Calu3 (cell line): Measurements from ENCODE around the gene NSDHL. TPM values are rescaled to one million over a fixed set of nuclear protein-coding genes. Genes with fewer than 3 reads are reported as not detected.
A peak's percentile ranks its signal among the peaks of the same experiment; 100 is the strongest.

Source experiments
- BruUV-seq: library from RNA; stranded (reverse); fragments of 400-500 nt; replicated peaks from 2 replicates; lab custom pipeline; 2021; lab: Mats Ljungman, UMichigan
- CTCF ChIA-PET: fragments of 300-600 bp; sonication (Branson Sonifier 250); formaldehyde crosslinking; loops from one replicate; lab custom pipeline; 2022; ENCODE audit warnings: antibody characterized with exemption; lab: Charles Lee
- DNase-seq: peaks from one replicate; pipeline ENCODE4 v3.0.0; 2022
- H3K27ac Mint-ChIP-seq: one replicate; pipeline ENCODE4 v1.8.0; 2022; ENCODE audit warnings: mixed read lengths; ENCODE audit not compliant: unreplicated experiment
- H3K27me3 Mint-ChIP-seq: one replicate; pipeline ENCODE4 v1.8.0; 2022; ENCODE audit warnings: mixed read lengths; ENCODE audit not compliant: unreplicated experiment
- H3K36me3 Mint-ChIP-seq: one replicate; pipeline ENCODE4 v1.8.0; 2022; ENCODE audit warnings: mild to moderate bottlenecking, moderate library complexity, mixed read lengths; ENCODE audit not compliant: insufficient read depth, unreplicated experiment
- H3K4me1 Mint-ChIP-seq: one replicate; pipeline ENCODE4 v1.8.0; 2022; ENCODE audit warnings: mild to moderate bottlenecking, low read depth, mixed read lengths; ENCODE audit not compliant: unreplicated experiment
- H3K4me3 Mint-ChIP-seq: one replicate; pipeline ENCODE4 v1.8.0; 2022; ENCODE audit warnings: mild to moderate bottlenecking, low read depth, moderate library complexity, mixed read lengths; ENCODE audit not compliant: unreplicated experiment
- H3K9me3 Mint-ChIP-seq: one replicate; pipeline ENCODE4 v1.8.0; 2022; ENCODE audit warnings: low read depth, mixed read lengths; ENCODE audit not compliant: unreplicated experiment
- CTCF ChIP-seq: fragments of 200-600 bp; IDR thresholded peaks from one replicate; pipeline ENCODE4 v1.8.0; 2022; ENCODE audit warnings: antibody characterized with exemption; ENCODE audit not compliant: unreplicated experiment
- intact Hi-C: fragments of 100-400 bp; cut with micrococcal nuclease; formaldehyde crosslinking; loops from one replicate; pipeline ENCODE4 v1.10.0; 2022; ENCODE audit not compliant: unreplicated experiment
- total RNA-seq: library from RNA; stranded (reverse); gene quantifications from 2 replicates; pipeline ENCODE4 v1.2.3, GENCODE V29; 2022

The NSDHL gene
- total RNA-seq, 1 experiment from 2014 or later: 38.1 TPM

GRCh38 chrX:152895121-152895520 lies 64.3 kb downstream of the NSDHL start:
- intact Hi-C loops: no loop called here
- Mint-ChIP-seq H3K27ac (peak overlapping the region; percentile 90), H3K9me3 (no peaks in the 10 kb centered on the region), H3K36me3 (peaks cover 12% of the 10 kb centered on the region), H3K4me1 (peaks cover 35% of the 10 kb centered on the region), H3K4me3 (no peak overlapping the region), H3K27me3 (peaks cover 16% of the 10 kb centered on the region)
- BruUV-seq: no TSS peak
- no peak for DNase-seq
- TF ChIP-seq CTCF: no peak
- CTCF ChIA-PET: no interaction called here

DNA sequence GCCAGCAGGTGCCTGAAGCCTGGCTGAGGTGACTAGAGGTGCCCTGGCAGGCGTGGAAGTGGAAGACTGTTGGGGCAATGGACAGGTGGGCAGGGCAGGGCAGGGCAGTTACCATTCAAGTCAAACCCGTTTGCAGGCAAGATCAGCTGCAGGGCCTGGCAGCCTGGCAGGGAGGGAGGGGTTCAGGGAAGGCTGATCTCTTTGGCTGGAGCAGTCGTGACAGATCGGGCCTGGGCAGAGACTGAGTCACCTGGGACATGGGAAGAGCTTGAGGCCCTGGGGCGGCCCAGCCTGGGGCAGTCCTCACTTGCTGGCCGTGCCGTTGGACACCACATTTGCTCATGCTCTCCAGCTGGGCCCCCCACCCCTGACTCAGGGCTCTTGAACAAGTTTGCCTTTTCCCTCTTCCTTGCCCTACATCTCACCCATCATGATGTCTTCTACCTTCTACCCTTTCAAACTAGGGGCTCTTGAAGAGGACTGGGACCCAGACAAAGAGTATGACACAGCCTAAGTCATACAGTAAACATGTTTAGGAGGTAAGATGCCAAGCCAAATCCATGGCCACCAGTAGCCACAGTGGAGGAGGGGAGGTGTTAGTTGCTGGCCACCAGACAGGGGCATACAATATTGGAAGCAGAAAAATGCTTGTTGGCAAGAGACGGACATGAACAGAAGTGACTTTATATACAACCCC lies 65.0 kb downstream of the NSDHL start:
- H3K27ac Mint-ChIP-seq: peak overlapping the region; percentile 90
- peaks cover 40% of the 10 kb centered on the region for H3K4me1 Mint-ChIP-seq
- BruUV-seq: no TSS peak
- DNase-seq: peak; percentile 84
- CTCF ChIA-PET: interaction anchor here (0.6 kb wide), 1 partner anchor 46 kb away, joined by 3 read pairs; no protein-coding TSS in a partner anchor
- H3K36me3 Mint-ChIP-seq: peaks cover 12% of the 10 kb centered on the region
- intact Hi-C loops: no loop called here
- no peak for TF ChIP-seq CTCF
- H3K4me3 Mint-ChIP-seq: peak overlapping the region; percentile 59
- peaks cover 9% of the 10 kb centered on the region for H3K27me3 Mint-ChIP-seq
- no peaks in the 10 kb centered on the region for H3K9me3 Mint-ChIP-seq

DNA sequence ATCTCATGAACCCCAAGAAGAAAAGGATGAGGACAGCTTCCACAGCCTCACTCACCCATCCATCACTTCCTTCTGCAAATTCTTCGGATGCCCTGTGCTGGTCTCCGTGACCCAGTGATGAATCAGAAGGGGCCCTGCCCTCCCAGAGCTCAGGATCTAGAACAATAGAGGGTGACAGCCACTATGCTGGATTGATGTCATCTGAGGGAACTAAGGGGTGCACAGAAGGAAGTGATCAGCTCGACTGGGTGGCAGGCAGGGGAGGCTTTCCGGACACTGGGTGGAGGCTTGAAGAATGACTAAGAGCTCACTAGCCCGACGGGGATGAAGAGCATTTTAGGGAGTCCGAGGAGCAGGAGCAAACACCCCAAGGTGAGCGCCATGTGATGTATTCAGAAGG lies 65.6 kb downstream of the NSDHL start:
- Mint-ChIP-seq H3K27ac (peak overlapping the region; percentile 90), H3K36me3 (peaks cover 12% of the 10 kb centered on the region), H3K4me1 (peaks cover 40% of the 10 kb centered on the region), H3K4me3 (peak overlapping the region; percentile 59), H3K9me3 (no peaks in the 10 kb centered on the region), H3K27me3 (peaks cover 3% of the 10 kb centered on the region)
- CTCF ChIA-PET: interaction anchor here (0.5 to 0.6 kb wide), 2 partner anchors 13 to 45 kb away, joined by 3 to 4 read pairs; no protein-coding TSS in a partner anchor
- peak; percentile 52 for DNase-seq
- BruUV-seq: no TSS peak
- TF ChIP-seq CTCF: no peak
- intact Hi-C loops: no loop called here

GRCh38 chrX:152897222-152898131 lies 66.6 kb downstream of the NSDHL start, which contains the start of gene ZNF185:
TSS of gene ZNF185 (plus strand) at chrX:152898067. CDS start at chrX:152914490, 16,423 bp downstream.
- BruUV-seq: no TSS peak
- peak within 1 kb of the TSS; percentile 90 for H3K27ac Mint-ChIP-seq
- peaks cover 40% of the 10 kb centered on the region for H3K4me1 Mint-ChIP-seq
- TF ChIP-seq CTCF: no peak
- peak within 1 kb of the TSS; percentile 59 for H3K4me3 Mint-ChIP-seq
- no peaks in the 10 kb centered on the region for H3K27me3 Mint-ChIP-seq
- CTCF ChIA-PET: interaction anchor here (0.6 kb wide), 1 partner anchor 579 kb away, joined by 4 read pairs; no protein-coding TSS in a partner anchor
- H3K9me3 Mint-ChIP-seq: no peaks in the 10 kb centered on the region
- H3K36me3 Mint-ChIP-seq: peaks cover 12% of the 10 kb centered on the region
- intact Hi-C loops: no loop called here
- peak; percentile 87 for DNase-seq
